Stomach smooth muscle (tissue), 2 donors: Measurements from ENCODE around the gene HIVEP2.

Experiments used
- H3K27ac ChIP-seq: one replicate; pipeline ENCODE4 v1.7.0; 2013; ENCODE audit warnings: mild to moderate bottlenecking, low read length, inconsistent platforms
- H3K27me3 ChIP-seq, 2 donors: one replicate each; pipeline ENCODE4 v1.7.0; 2013; ENCODE audit warnings: low read length in 2 of 2; ENCODE audit not compliant: insufficient read depth in 2 of 2, control insufficient read depth in 1 of 2
- H3K36me3 ChIP-seq, 2 donors: one replicate each; pipeline ENCODE4 v1.7.0; 2013; ENCODE audit warnings: low read length in 2 of 2; ENCODE audit not compliant: control insufficient read depth in 2 of 2, insufficient read depth in 2 of 2
- H3K4me1 ChIP-seq: one replicate; pipeline ENCODE4 v1.7.0; 2013; ENCODE audit warnings: low read length; ENCODE audit not compliant: control insufficient read depth, insufficient read depth
- H3K4me3 ChIP-seq, 2 donors: one replicate each; pipeline ENCODE4 v1.7.0; 2013; ENCODE audit warnings: low read length in 2 of 2
- H3K9ac ChIP-seq, 2 donors: one replicate each; pipeline ENCODE4 v1.7.0; 2013; ENCODE audit warnings: low read length in 2 of 2, mild to moderate bottlenecking in 1 of 2
- H3K9me3 ChIP-seq, 2 donors: one replicate each; pipeline ENCODE4 v1.7.0; 2013; ENCODE audit warnings: low read length in 2 of 2; ENCODE audit not compliant: control insufficient read depth in 2 of 2
- donor health status: healthy.
- donor health status: Pancreatic carcinoma.

HIVEP2 gene

DNA sequence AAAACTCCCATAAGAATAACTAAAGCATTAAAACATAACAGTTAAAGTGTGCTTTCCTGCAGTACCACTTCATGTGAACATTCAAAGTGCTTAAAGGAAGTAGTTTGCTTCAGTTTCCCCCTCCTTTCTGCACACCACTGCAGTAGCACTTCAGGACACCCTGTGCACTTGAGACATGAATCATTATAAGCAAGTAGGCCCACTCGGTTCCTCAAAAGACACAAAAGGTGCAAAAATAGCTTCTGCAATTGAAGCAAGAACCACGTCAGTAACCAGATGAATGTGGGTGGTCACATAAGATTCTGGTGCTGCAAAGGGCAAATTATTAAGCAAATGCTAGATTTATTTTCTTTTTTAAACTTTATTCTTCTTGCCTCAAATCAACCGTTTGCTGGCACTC, 160.6 kb downstream of the HIVEP2 start:
- Histone ChIP-seq H3K4me3 (no peak overlapping the region), H3K4me1 (no peaks in the 10 kb centered on the region), H3K27ac (no peak overlapping the region), H3K36me3 (no peaks in the 10 kb centered on the region), H3K9me3 (no peaks in the 10 kb centered on the region), H3K27me3 (no peaks in the 10 kb centered on the region), H3K9ac (no peak overlapping the region)

DNA sequence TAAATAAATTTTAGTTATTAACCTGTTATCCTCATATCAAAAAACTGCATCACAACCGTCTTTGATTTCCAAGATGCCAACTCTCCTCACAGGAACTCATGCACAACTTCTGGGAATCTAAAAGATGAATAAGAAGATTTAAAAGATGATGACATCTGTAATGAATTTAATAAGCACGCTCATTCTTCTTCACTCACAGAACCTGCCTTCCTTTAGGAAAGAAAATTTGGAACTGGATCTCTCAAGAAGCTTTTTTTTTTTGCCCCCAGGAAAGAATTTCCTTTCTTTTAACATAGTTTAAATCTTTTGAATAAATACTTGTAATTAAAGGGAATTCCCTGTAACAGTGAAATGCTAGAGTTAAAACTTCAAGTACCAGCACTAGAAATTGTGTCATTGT, 161.5 kb downstream of the HIVEP2 start:
- Histone ChIP-seq H3K4me1 (no peaks in the 10 kb centered on the region), H3K36me3 (no peaks in the 10 kb centered on the region), H3K27ac (no peak overlapping the region), H3K9me3 (no peaks in the 10 kb centered on the region), H3K4me3 (no peak overlapping the region), H3K9ac (no peak overlapping the region), H3K27me3 (no peaks in the 10 kb centered on the region)

DNA sequence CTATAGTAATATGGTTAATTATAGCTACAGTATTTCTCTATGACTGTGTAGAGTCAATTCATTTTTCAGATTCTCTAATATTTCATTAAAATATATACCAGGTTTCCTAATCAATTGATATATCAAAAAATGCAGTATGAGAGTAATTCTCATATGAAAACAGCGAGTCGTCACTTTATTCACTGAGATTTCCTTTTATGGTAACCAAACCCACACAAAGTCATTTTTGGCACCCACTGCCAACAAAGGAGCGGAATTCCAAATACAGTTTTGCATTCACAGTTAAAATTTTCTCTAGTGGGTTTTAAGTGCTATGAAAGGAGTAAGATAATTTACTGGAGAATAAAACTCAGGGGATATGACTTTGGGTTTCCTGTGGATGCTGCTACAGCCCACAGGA, 163.8 kb downstream of the HIVEP2 start:
- Histone ChIP-seq H3K4me3 (no peak overlapping the region), H3K4me1 (no peaks in the 10 kb centered on the region), H3K27me3 (no peaks in the 10 kb centered on the region), H3K9ac (no peak overlapping the region), H3K27ac (no peak overlapping the region), H3K9me3 (no peaks in the 10 kb centered on the region), H3K36me3 (no peaks in the 10 kb centered on the region)

DNA sequence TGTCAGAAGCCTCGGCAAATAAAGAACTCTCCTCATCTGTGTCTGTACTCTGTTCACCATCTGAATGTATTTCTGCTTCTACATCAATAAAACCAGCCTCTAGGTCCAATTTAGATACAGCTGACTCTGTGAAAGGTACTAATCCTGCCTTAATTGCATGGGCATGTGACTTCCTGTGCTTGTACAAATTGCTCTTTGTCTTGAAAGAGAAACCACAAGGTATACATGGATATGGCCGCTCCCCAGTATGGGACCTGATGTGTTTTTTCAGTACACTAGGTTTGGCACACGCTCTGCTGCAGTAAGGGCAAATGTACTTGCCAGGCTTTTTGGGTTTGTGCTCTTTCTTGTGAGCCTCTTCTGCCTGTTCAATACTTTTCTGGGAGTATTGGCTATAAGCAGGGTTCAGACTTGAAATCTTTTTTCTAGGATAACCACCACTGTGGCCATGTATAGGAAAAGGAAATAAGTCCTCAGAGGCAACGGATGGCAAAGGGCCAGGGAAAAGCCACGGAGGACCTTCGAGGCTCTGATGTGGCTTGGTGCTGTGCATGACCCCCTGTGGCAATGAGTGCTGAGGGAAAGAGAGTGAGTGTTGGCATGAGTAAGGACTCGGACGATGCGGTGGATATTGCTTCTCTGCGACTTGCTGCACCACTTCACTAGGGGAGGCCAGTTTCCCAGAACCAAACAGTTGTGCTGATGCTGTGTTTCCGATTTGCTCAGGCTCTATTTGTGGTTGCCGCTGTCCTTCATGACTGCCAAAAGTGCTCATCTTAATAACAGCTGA, 170.9 kb downstream of the HIVEP2 start:
- peaks cover 21 to 32% of the 10 kb centered on the region in 2 donors for H3K36me3 ChIP-seq

DNA sequence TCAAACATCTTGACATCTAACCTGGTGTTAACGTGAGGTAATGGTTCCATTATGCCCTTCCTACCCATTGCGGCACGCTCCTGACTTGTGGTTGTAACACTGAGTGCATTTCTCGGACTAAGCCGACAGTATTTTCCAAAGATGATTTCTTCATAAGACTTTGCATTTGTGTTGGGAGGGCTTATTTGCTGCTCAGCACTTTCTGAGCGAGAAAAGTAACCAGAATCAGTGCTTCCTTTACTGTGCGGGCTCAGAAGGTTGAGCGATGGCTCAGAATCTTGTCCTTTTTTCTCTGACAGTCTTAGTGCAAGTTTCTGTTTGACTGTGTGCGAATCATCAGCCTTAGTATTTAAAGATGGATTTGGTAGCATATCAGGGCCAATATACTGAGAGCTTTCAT, 171.7 kb downstream of the HIVEP2 start:
- no peak overlapping the region for H3K9ac ChIP-seq
- no peak overlapping the region for H3K4me3 ChIP-seq
- no peaks in the 10 kb centered on the region for H3K4me1 ChIP-seq
- H3K36me3 ChIP-seq = peaks cover 21 to 32% of the 10 kb centered on the region in 2 donors
- H3K9me3 ChIP-seq = no peaks in the 10 kb centered on the region
- no peak overlapping the region for H3K27ac ChIP-seq
- H3K27me3 ChIP-seq = no peaks in the 10 kb centered on the region

More for the DNA sequence above, 170.9 kb downstream of the HIVEP2 start:
- Histone ChIP-seq H3K27ac (no peak overlapping the region), H3K4me1 (no peaks in the 10 kb centered on the region), H3K4me3 (no peak overlapping the region), H3K9ac (no peak overlapping the region), H3K27me3 (no peaks in the 10 kb centered on the region), H3K9me3 (no peaks in the 10 kb centered on the region)

DNA sequence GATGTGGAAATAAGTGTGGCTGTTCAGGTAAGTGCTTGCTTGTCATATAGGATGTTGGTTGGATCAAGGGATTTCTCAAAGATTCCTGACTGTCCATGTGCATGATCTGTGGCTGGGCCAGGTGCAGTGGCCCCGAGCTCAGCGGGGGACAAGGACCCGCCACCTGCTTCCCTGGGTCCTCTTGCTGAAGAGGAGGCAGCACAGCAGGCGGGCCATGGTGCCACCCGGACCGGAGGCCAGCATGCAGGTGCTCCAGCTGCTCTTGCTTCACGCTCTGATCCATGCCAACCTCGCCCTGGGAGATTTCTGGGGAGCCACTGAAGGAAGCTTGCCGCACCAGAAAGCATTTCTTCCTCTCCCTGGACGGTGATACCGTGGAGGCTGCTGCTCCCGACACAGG, 173.8 kb downstream of the HIVEP2 start:
- Histone ChIP-seq H3K4me3 (no peak overlapping the region), H3K36me3 (peaks cover 25 to 32% of the 10 kb centered on the region in 2 donors), H3K9ac (no peak overlapping the region)

DNA sequence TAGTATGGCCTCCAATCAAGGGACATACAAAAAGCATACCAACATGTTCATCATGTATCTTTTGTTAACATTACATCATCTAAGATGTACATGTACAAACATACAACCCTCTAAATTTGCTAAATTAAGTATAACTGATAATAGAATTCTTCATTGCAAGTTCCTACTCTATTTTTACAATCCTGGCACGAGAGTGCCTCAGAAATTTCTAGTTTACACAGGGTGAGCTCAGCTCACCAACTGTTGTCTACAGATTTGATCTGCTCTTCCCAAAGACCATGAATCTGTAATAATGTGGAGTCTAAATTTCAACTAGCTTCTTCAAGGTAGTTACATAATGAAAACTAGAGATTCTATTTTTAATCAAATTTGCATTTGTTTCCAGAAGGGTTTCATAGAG, 179.7 kb downstream of the HIVEP2 start:
- no peaks in the 10 kb centered on the region for H3K27me3 ChIP-seq
- H3K9ac ChIP-seq = no peak overlapping the region
- H3K4me3 ChIP-seq = no peak overlapping the region
- H3K4me1 ChIP-seq = no peaks in the 10 kb centered on the region
- peaks cover 6 to 22% of the 10 kb centered on the region in 2 donors for H3K36me3 ChIP-seq
- H3K9me3 ChIP-seq = no peaks in the 10 kb centered on the region
- no peak overlapping the region for H3K27ac ChIP-seq

More for the DNA sequence above, 173.8 kb downstream of the HIVEP2 start:
- Histone ChIP-seq H3K4me1 (no peaks in the 10 kb centered on the region), H3K27me3 (no peaks in the 10 kb centered on the region), H3K27ac (no peak overlapping the region), H3K9me3 (no peaks in the 10 kb centered on the region)

DNA sequence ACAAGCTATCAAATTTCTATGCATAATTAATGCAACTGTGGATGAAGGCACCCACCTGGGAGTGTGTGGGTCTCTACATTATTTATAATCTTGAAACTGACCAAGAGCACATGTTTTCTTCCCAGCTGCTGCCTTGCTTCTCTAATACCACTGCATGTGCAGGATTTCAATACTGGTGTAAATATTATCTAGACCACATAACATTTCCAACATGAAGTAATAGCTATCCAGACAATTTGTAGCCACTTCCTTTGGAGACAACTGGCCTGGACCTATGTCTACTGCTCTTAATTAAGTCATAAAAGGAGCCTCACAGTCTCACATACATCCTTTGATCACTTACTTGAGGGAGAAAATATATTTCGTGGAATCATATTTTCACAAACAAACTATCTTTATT, 180.7 kb downstream of the HIVEP2 start:
- Histone ChIP-seq H3K36me3 (peaks cover 14 to 24% of the 10 kb centered on the region in 2 donors), H3K4me3 (no peak overlapping the region), H3K9ac (no peak overlapping the region), H3K4me1 (no peaks in the 10 kb centered on the region), H3K9me3 (no peaks in the 10 kb centered on the region), H3K27ac (no peak overlapping the region), H3K27me3 (no peaks in the 10 kb centered on the region)

DNA sequence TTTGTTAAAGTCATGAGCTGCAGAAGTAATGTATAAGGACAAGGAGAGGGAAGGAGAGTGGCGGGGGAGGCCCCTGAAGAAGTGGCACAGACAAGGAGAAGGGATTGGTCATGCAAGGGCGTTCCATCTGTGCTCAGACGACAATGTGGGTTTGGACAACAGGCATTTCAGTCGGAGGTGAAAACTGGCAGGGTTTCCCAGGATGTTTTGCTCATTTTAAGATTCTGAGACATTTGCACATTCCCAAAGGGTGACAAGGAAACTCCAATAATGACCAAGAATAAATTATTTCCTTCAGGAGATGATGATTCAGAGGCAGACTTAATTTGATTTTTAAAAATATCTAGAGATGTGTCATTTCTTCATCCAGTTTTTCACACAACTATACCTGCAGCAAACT, 181.8 kb downstream of the HIVEP2 start:
- H3K9me3 ChIP-seq = no peaks in the 10 kb centered on the region
- H3K9ac ChIP-seq = no peak overlapping the region
- no peaks in the 10 kb centered on the region for H3K4me1 ChIP-seq
- no peaks in the 10 kb centered on the region for H3K27me3 ChIP-seq
- H3K27ac ChIP-seq = no peak overlapping the region
- peaks cover 15 to 24% of the 10 kb centered on the region in 2 donors for H3K36me3 ChIP-seq
- no peak overlapping the region for H3K4me3 ChIP-seq

DNA sequence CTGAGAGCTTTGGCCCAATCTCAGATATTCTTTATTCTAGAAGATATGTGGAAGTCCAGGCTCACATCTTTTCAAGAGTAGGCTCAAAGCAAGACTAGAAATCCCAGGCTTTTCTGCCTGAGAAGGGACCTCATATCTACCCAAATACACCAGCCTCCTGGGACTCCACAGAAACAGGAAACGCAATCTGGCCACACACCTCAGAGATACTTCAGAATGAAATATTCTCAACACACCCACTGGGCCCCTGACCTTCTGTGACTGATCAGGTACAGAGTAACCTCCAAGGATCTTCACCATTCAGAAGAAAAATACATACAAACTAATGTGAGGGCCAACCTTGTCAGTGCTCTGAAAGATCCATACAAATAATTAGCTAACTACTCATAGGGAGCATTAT, 183.2 kb downstream of the HIVEP2 start:
- Histone ChIP-seq H3K4me3 (no peak overlapping the region), H3K4me1 (no peaks in the 10 kb centered on the region), H3K36me3 (peaks cover 22 to 25% of the 10 kb centered on the region in 2 donors), H3K9me3 (no peaks in the 10 kb centered on the region), H3K27me3 (no peaks in the 10 kb centered on the region), H3K9ac (no peak overlapping the region), H3K27ac (no peak overlapping the region)

DNA sequence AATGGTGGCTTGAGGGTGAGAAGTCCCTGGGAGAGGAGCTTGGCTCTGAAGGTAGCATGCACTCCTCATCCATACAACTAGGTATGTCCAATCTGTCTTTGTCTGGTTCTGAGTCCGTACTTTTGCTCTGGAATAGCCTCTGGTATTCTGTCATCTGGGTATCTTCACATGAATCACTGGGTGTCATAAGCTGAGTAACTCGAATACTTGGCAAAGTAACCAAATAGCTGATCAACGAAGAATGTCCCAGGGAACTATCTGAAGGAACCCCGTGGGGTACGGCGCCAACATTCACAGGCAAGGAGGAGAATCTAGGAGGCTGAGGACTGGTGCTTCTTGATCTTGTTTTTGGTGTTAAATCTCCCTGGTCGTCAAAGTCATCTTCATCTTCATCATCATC, 184.8 kb downstream of the HIVEP2 start:
- H3K9ac ChIP-seq = no peak overlapping the region
- H3K36me3 ChIP-seq = peaks cover 25% of the 10 kb centered on the region in 2 donors
- no peaks in the 10 kb centered on the region for H3K27me3 ChIP-seq
- H3K9me3 ChIP-seq = no peaks in the 10 kb centered on the region
- no peak overlapping the region for H3K27ac ChIP-seq
- H3K4me3 ChIP-seq = no peak overlapping the region
- H3K4me1 ChIP-seq = no peaks in the 10 kb centered on the region
